Transverse colon (tissue), 4 donors: Measurements from ENCODE around the gene MYOC. TPM values are rescaled to one million over a fixed set of nuclear protein-coding genes. Genes with fewer than 3 reads are reported as not detected.
A peak's percentile ranks its signal among the peaks of the same experiment; 100 is the strongest.
"Not testable (repeated sequence)": the region's sequence is repeated elsewhere in the genome, so short reads cannot be mapped to it uniquely, and the experiment has no call there.

ENCODE experiments used
- DNase-seq: peaks from one replicate; pipeline ENCODE4 v3.0.0-alpha.2; 2019
- H3K27ac ChIP-seq, 4 donors: fragments of 200-600 bp; sonication (generic); 2 replicates each; pipeline ENCODE4 v1.5.1; 2016 to 2018; ENCODE audit warnings: inconsistent platforms in 4 of 4
- H3K27me3 ChIP-seq: fragments of 200-600 bp; sonication (generic); 2 replicates; pipeline ENCODE4 v1.5.1; 2017; ENCODE audit warnings: inconsistent platforms
- H3K36me3 ChIP-seq, 4 donors: fragments of 200-600 bp; sonication (generic); 2 replicates each; pipeline ENCODE4 v1.5.1; 2017 to 2019; ENCODE audit warnings: inconsistent platforms in 4 of 4
- H3K4me1 ChIP-seq, 4 donors: fragments of 200-600 bp; sonication (generic); 2 replicates each; pipeline ENCODE4 v1.5.1; 2017 to 2020; ENCODE audit warnings: inconsistent platforms in 4 of 4
- H3K4me3 ChIP-seq, 4 donors: fragments of 200-600 bp; sonication (generic); 1 replicate in 1 of 4; 2 replicates in 3 of 4; pipeline versions ENCODE4 v1.5.1 to v1.6.1; 2017 to 2019; ENCODE audit warnings: inconsistent platforms in 4 of 4
- H3K9me3 ChIP-seq, 2 donors: fragments of 200-600 bp; sonication (generic); 2 replicates each; pipeline ENCODE4 v1.5.1; 2017 to 2019; ENCODE audit warnings: inconsistent platforms in 2 of 2
- CTCF ChIP-seq, 5 experiments: fragments of 200-600 bp in 3 of 5; fragments of 450-650 bp in 2 of 5; sonication (generic) in 3 of 5; IDR thresholded peaks; 1 replicate in 2 of 5; 2 replicates in 3 of 5; pipeline ENCODE4 v1.5.1; 2016 to 2017; ENCODE audit warnings: antibody characterized with exemption in 5 of 5, inconsistent platforms in 3 of 5, mild to moderate bottlenecking in 2 of 5, moderate library complexity in 1 of 5
- EP300 ChIP-seq: sonication (generic); formaldehyde crosslinking; IDR thresholded peaks from one replicate; pipeline ENCODE4 v1.6.1; 2017; ENCODE audit warnings: antibody characterized with exemption, low read depth
- POLR2A ChIP-seq: fragments of 450-650 bp; IDR thresholded peaks from one replicate; pipeline ENCODE4 v1.6.1; 2016; ENCODE audit warnings: antibody characterized with exemption, mild to moderate bottlenecking, moderate library complexity
- POLR2AphosphoS5 ChIP-seq, 3 donors: sonication (generic); formaldehyde crosslinking; IDR thresholded peaks; one replicate each; pipeline ENCODE4 v1.6.1; 2016; ENCODE audit warnings: antibody characterized with exemption in 3 of 3
- WGBS, 2 donors: methylation state at CpG; one replicate each; pipeline ENCODE4 v1.1.5; 2018; ENCODE audit warnings: low coverage in 1 of 2; 5-methylcytosine and 5-hydroxymethylcytosine counted together
- in situ Hi-C, 4 donors: fragments of 200-750 bp; cut with MboI; loops; one replicate each; pipeline versions ENCODE4 v1.15.0 to v1.15.1; 2017; ENCODE audit warnings: low sequenced_read_pairs in 3 of 4, low pct_ligation_motif_present in 1 of 4, low pct_unique_long_range_greater_than_20kb in 1 of 4
- intact Hi-C: fragments of 100-400 bp; cut with DNase I; formaldehyde crosslinking; loops from one replicate; pipeline ENCODE4 v1.15.1; 2023; ENCODE audit warnings: low total_unique reads
- total RNA-seq, 4 donors: library from RNA; depleted of rRNA; stranded (reverse); fragments of >200 nt; gene quantifications; one replicate each; pipeline ENCODE4 v1.1.0, GENCODE V29; 2016

MYOC gene
- total RNA-seq, 4 donors from 2014 or later = 0.40 to 7.6 (median 2.5) TPM

GRCh38 chr1:171663036-171663853 is 10.8 kb upstream of the MYOC start:
- Histone ChIP-seq H3K4me1 (no peaks in the 10 kb centered on the region), H3K36me3 (no peaks in the 10 kb centered on the region), H3K27me3 (no peaks in the 10 kb centered on the region), H3K9me3 (no peaks in the 10 kb centered on the region), H3K4me3 (no peak overlapping the region), H3K27ac (peak overlapping the region in 2 of 4 donors; percentile 21 to 60)
- 81 to 83% methylated on average over 3 to 7 of the region's 7 CpGs for WGBS, 2 donors
- intact Hi-C loops = no loop called here
- no peak for DNase-seq
- TF ChIP-seq CTCF (IDR thresholded peaks at IDR 0.05) (no peak), POLR2AphosphoS5 (IDR thresholded peaks at IDR 0.05) (no peak), POLR2A (no peak), EP300 (no peak)
- in situ Hi-C loops = no loop called here

GRCh38 chr1:171661076-171661650 is 8.7 kb upstream of the MYOC start:
- intact Hi-C loops (no loop called here), in situ Hi-C loops (no loop called here)
- H3K36me3 ChIP-seq = no peaks in the 10 kb centered on the region
- H3K4me1 ChIP-seq = peaks cover 0 to 4% (median 0%) of the 10 kb centered on the region in 4 donors
- no peak for DNase-seq
- H3K27me3 ChIP-seq = no peaks in the 10 kb centered on the region
- no peak for TF ChIP-seq POLR2A
- TF ChIP-seq EP300 = no peak
- no peak for TF ChIP-seq CTCF (IDR thresholded peaks at IDR 0.05)
- no peak for TF ChIP-seq POLR2AphosphoS5 (IDR thresholded peaks at IDR 0.05)
- H3K27ac ChIP-seq = no peak overlapping the region
- no peaks in the 10 kb centered on the region for H3K9me3 ChIP-seq
- no peak overlapping the region for H3K4me3 ChIP-seq
- 79 to 90% methylated on average over 5 of the region's 5 CpGs for WGBS, 2 donors

GRCh38 chr1:171656206-171656605 is 3.7 kb upstream of the MYOC start:
- peaks cover 0 to 26% (median 11%) of the 10 kb centered on the region in 4 donors for H3K4me1 ChIP-seq
- H3K27ac ChIP-seq = peak overlapping the region in 1 of 4 donors; percentile 76
- 76 to 82% methylated on average over 9 of the region's 9 CpGs for WGBS, 2 donors
- H3K9me3 ChIP-seq, intact Hi-C loops, H3K36me3 ChIP-seq, in situ Hi-C loops, H3K27me3 ChIP-seq, H3K4me3 ChIP-seq: not testable (repeated sequence)
- DNase-seq = peak; percentile 26

GRCh38 chr1:171655746-171656116 is 3.2 kb upstream of the MYOC start:
- intact Hi-C loops = no loop called here
- no peak overlapping the region for H3K4me3 ChIP-seq
- H3K27me3 ChIP-seq = no peaks in the 10 kb centered on the region
- H3K9me3 ChIP-seq = no peaks in the 10 kb centered on the region
- in situ Hi-C loops = no loop called here
- H3K36me3 ChIP-seq = no peaks in the 10 kb centered on the region
- peaks cover 0 to 26% (median 11%) of the 10 kb centered on the region in 4 donors for H3K4me1 ChIP-seq
- DNase-seq = no peak
- H3K27ac ChIP-seq = peak overlapping the region in 3 of 4 donors; percentile 44 to 76 (median 66)
- 61 to 63% methylated on average over 2 to 6 of the region's 6 CpGs for WGBS, 2 donors
- TF ChIP-seq EP300 (no peak), POLR2AphosphoS5 (IDR thresholded peaks at IDR 0.05) (no peak), POLR2A (no peak), CTCF (IDR thresholded peaks at IDR 0.05) (no peak)
